MCF 10A (cell line): ENCODE data around the gene SLC22A7. TPM values are rescaled to one million over a fixed set of nuclear protein-coding genes. Genes with fewer than 3 reads are reported as not detected.
"Not testable (repeated sequence)": the region's sequence is repeated elsewhere in the genome, so short reads cannot be mapped to it uniquely, and the experiment has no call there.

Experiments used
- BruUV-seq: library from RNA; stranded (reverse); fragments of 400-500 nt; replicated peaks from 2 replicates; lab custom pipeline; 2021; lab: Mats Ljungman, UMichigan
- CTCF ChIA-PET: fragments of 300-600 bp; sonication (Branson Sonifier 250); formaldehyde crosslinking; extraction: SDS; loops from one replicate; lab custom pipeline; 2021; ENCODE audit warnings: antibody characterized with exemption, inconsistent platforms; lab: Yijun Ruan, JAX
- POLR2A ChIA-PET: fragments of 300-600, 350-650 bp; sonication (Branson Sonifier 250); formaldehyde crosslinking; extraction: SDS; loops from one replicate; lab custom pipeline; 2020; ENCODE audit warnings: antibody characterized with exemption, inconsistent platforms; lab: Yijun Ruan, JAX
- DNase-seq: peaks from one replicate; pipeline ENCODE4 v3.0.0-alpha.2; 2018; ENCODE audit not compliant: unreplicated experiment
- H3K27ac Mint-ChIP-seq: one replicate; pipeline ENCODE4 v1.8.0; 2022; ENCODE audit warnings: mild to moderate bottlenecking, low read depth, mixed read lengths; ENCODE audit not compliant: unreplicated experiment
- H3K27me3 Mint-ChIP-seq: one replicate; pipeline ENCODE4 v1.8.0; 2022; ENCODE audit warnings: mixed read lengths; ENCODE audit not compliant: insufficient read depth, unreplicated experiment
- H3K36me3 Mint-ChIP-seq: one replicate; pipeline ENCODE4 v1.8.0; 2022; ENCODE audit warnings: mild to moderate bottlenecking, moderate library complexity, mixed read lengths; ENCODE audit not compliant: insufficient read depth, unreplicated experiment
- H3K4me1 Mint-ChIP-seq: one replicate; pipeline ENCODE4 v1.8.0; 2022; ENCODE audit warnings: mixed read lengths; ENCODE audit not compliant: insufficient read depth, unreplicated experiment
- H3K4me3 Mint-ChIP-seq: one replicate; pipeline ENCODE4 v1.8.0; 2022; ENCODE audit warnings: mild to moderate bottlenecking, moderate library complexity, mixed read lengths; ENCODE audit not compliant: unreplicated experiment
- H3K9me3 Mint-ChIP-seq: one replicate; pipeline ENCODE4 v1.8.0; 2022; ENCODE audit warnings: mixed read lengths; ENCODE audit not compliant: unreplicated experiment
- intact Hi-C: fragments of 100-400 bp; cut with micrococcal nuclease; formaldehyde crosslinking; loops from 2 replicates; pipeline ENCODE4 v1.14.1; 2022
- total RNA-seq: library from RNA; stranded (reverse); gene quantifications from 2 replicates; pipeline ENCODE4 v1.2.3, GENCODE V29; 2022
- TF ChIP-seq, protein P1 (sequence below): fragments of 200-600 bp; IDR thresholded peaks from one replicate; pipeline ENCODE4 v1.8.0; 2022; ENCODE audit warnings: antibody characterized with exemption, mild to moderate bottlenecking; ENCODE audit not compliant: unreplicated experiment

The SLC22A7 gene
- total RNA-seq, 1 experiment from 2014 or later = not detected

DNA sequence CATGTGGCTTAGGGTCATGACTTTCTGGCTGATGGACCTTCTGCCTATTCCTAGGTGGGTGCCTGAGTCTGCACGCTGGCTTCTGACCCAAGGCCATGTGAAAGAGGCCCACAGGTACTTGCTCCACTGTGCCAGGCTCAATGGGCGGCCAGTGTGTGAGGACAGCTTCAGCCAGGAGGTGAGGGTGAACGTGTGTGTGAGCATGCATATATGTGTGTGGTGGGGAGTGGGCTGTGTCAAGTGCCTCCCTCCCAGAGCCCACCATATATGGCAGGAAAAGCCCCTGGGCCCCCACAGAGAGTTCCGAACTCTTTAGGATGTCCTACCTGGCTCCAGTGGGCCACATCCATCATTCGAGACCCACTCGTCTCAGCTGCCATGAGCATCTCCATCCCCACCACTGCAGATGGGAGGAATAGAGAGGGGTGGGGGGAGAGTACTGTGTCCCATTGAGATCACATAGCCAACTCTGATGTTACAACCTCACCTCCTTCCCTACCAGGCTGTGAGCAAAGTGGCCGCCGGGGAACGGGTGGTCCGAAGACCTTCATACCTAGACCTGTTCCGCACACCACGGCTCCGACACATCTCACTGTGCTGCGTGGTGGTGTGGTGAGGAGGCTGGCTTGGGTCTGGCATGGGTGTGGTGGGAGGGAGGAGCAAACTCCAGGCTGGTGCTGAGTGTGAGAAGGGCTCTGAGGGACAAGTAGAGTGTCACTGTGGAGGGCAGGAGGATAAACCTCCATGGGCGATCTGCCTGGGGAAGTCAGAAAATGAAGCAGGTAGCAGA is 3.2 kb downstream of the SLC22A7 start:
- H3K9me3 Mint-ChIP-seq = no peaks in the 10 kb centered on the region
- no peaks in the 10 kb centered on the region for H3K4me1 Mint-ChIP-seq
- DNase-seq = no peak
- no peak overlapping the region for H3K27ac Mint-ChIP-seq
- intact Hi-C loops = no loop called here
- H3K4me3 Mint-ChIP-seq = no peak overlapping the region
- no peaks in the 10 kb centered on the region for H3K36me3 Mint-ChIP-seq
- POLR2A ChIA-PET = no interaction called here
- peaks cover 34% of the 10 kb centered on the region for H3K27me3 Mint-ChIP-seq
- CTCF ChIA-PET = interaction anchor here (1.0 kb wide), 1 partner anchor 32 kb away, joined by 3 read pairs; no protein-coding TSS in a partner anchor
- no TSS peak for BruUV-seq
- TF ChIP-seq, protein P1, sequence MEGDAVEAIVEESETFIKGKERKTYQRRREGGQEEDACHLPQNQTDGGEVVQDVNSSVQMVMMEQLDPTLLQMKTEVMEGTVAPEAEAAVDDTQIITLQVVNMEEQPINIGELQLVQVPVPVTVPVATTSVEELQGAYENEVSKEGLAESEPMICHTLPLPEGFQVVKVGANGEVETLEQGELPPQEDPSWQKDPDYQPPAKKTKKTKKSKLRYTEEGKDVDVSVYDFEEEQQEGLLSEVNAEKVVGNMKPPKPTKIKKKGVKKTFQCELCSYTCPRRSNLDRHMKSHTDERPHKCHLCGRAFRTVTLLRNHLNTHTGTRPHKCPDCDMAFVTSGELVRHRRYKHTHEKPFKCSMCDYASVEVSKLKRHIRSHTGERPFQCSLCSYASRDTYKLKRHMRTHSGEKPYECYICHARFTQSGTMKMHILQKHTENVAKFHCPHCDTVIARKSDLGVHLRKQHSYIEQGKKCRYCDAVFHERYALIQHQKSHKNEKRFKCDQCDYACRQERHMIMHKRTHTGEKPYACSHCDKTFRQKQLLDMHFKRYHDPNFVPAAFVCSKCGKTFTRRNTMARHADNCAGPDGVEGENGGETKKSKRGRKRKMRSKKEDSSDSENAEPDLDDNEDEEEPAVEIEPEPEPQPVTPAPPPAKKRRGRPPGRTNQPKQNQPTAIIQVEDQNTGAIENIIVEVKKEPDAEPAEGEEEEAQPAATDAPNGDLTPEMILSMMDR = no peak

DNA sequence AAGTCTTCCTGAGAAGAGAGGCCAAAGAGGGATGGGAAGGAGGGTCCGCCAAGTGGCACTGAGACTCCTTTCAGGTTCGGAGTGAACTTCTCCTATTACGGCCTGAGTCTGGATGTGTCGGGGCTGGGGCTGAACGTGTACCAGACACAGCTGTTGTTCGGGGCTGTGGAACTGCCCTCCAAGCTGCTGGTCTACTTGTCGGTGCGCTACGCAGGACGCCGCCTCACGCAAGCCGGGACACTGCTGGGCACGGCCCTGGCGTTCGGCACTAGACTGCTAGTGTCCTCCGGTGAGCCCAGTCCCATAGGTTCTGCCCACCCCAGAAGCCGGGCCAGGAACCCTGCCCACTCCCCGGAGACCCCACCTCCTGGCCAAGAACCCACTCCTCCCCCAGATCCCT is 4.1 kb downstream of the SLC22A7 start:
- BruUV-seq = no TSS peak
- no peak overlapping the region for H3K4me3 Mint-ChIP-seq
- CTCF ChIA-PET = interaction anchor here (1.0 kb wide), 1 partner anchor 31 kb away, joined by 3 read pairs; no protein-coding TSS in a partner anchor
- no peaks in the 10 kb centered on the region for H3K9me3 Mint-ChIP-seq
- no peaks in the 10 kb centered on the region for H3K4me1 Mint-ChIP-seq
- intact Hi-C loops = no loop called here
- TF ChIP-seq, protein P1 = no peak
- peaks cover 34% of the 10 kb centered on the region for H3K27me3 Mint-ChIP-seq
- no peaks in the 10 kb centered on the region for H3K36me3 Mint-ChIP-seq
- DNase-seq = no peak
- H3K27ac Mint-ChIP-seq = no peak overlapping the region
- POLR2A ChIA-PET = no interaction called here

DNA sequence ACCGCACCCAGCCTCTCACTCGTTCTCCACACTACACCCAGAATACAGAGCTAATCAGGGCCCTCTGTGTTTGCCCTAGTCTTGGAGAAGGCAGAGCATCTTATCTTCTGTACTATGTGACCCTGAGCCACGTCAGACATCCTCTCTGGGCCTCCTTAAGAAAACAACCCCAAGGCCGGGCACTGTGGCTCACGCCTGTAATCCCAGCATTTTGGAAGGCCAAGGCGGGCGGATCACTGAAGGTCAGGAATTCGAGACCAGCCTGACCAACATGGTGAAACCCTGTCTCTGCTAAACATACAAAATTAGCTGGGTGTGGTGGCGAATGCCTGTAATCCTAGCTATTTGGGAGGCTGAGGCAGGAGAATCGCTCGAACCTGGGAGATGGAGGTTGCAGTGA is 4.9 kb downstream of the SLC22A7 start:
- POLR2A ChIA-PET, H3K36me3 Mint-ChIP-seq, H3K4me3 Mint-ChIP-seq, DNase-seq, H3K4me1 Mint-ChIP-seq, BruUV-seq, H3K27ac Mint-ChIP-seq, H3K9me3 Mint-ChIP-seq, intact Hi-C loops: not testable (repeated sequence)
- H3K27me3 Mint-ChIP-seq = peaks cover 34% of the 10 kb centered on the region
- CTCF ChIA-PET = interaction anchor here (0.7 kb wide), 1 partner anchor 12 kb away, joined by 3 read pairs; no protein-coding TSS in a partner anchor

DNA sequence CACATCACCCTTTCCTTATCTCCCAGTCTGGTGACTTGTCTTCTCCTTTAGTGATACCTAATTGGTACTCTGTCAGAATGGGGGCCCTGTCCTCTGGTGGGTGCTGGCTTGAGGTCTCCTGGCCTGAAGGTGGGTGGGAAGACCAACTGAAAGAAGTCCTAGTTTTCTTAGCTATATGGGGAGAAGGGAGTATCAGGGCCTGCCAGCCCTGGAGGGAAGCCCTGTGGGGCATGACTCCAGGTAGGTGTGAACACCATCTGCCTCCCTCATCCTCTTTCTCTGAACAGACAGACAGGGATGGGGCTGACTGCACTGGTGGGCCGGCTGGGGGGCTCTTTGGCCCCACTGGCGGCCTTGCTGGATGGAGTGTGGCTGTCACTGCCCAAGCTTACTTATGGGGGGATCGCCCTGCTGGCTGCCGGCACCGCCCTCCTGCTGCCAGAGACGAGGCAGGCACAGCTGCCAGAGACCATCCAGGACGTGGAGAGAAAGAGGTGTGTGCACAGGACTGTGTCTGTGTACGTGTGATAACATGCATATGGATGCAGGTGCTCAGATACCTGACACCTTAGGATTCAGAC is 5.8 kb downstream of the SLC22A7 start:
- ChIA-PET POLR2A (interaction anchor here (1.1 kb wide), 1 partner anchor 13 kb away, joined by 3 read pairs; no protein-coding TSS in a partner anchor), CTCF (interaction anchor here (0.7 kb wide), 1 partner anchor 12 kb away, joined by 3 read pairs; no protein-coding TSS in a partner anchor)
- Mint-ChIP-seq H3K27me3 (peaks cover 32% of the 10 kb centered on the region), H3K36me3 (no peaks in the 10 kb centered on the region), H3K4me3 (no peak overlapping the region), H3K4me1 (no peaks in the 10 kb centered on the region), H3K27ac (no peak overlapping the region), H3K9me3 (no peaks in the 10 kb centered on the region)
- TF ChIP-seq, protein P1 = no peak
- no TSS peak for BruUV-seq
- no peak for DNase-seq
- intact Hi-C loops = no loop called here
